Inferior parietal cortex (tissue), 1 donor: ENCODE data around the gene PAX8.
"Not testable (repeated sequence)": the region's sequence is repeated elsewhere in the genome, so short reads cannot be mapped to it uniquely, and the experiment has no call there.

Experiments used
- DNase-seq: peaks from one replicate; pipeline ENCODE4 v3.0.0-alpha.2; 2016; ENCODE audit errors: extremely low spot score

PAX8 gene

GRCh38 chr2:113278742-113279139 is at the start of gene PAX8:
Gene PAX8, minus strand, starts transcription at chr2:113278921. Its CDS starts 527 bp downstream, at chr2:113278394.
- no peak for DNase-seq

DNA sequence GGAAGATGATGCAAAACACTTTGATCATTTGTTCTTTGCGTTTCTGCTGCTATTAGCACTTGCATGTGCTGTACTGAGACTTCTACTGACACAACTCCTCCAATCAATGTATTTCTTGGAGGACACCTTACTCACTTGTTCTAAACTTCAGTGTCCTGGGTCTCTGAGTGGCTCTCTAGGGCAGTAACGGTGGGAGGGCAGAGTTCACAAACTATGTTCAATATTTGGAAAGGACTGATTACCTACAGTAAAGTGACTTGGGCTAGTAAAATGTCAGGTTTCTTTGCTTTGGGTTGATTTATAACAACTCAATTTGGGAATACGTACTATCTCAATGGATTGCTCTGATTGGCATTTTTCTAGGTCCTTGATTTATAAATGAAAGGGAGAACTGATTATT is 49.3 kb upstream of the PAX8 start:
- no peak for DNase-seq

GRCh38 chr2:113325161-113325731 is 46.5 kb upstream of the PAX8 start:
- not testable (repeated sequence) for DNase-seq

DNA sequence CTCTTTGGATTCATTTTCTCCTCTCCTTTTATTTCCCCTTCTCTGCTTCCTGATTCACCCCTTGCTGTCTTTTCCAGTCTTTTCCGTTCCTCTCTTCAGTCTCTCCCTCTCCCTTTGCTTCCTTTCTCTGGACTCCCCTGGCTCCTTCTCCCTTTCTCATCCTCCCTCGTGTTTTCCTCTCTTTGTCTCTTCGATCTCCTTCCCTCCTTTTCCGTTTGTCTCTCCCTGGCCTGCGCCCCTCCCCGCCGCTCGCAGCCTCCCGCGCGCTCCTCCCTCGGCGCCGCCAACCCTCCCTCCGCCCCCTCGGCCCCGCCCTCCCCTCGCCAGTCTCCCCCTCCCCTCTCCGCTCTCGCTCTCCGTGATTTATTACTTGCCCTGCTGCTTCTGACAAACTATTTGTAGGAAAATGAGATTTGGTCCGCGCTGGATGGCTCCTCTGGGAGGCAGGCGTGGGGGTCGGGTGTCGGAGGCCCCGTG is 46.0 kb upstream of the PAX8 start:
- no peak for DNase-seq

- not testable (repeated sequence) for DNase-seq
Observed at GRCh38 chr2:113323129-113323528, 44.4 kb upstream of the PAX8 start.

- DNase-seq = not testable (repeated sequence)
Observed at GRCh38 chr2:113320106-113320505, 41.4 kb upstream of the PAX8 start.

- not testable (repeated sequence) for DNase-seq
Observed at GRCh38 chr2:113318941-113319340, 40.2 kb upstream of the PAX8 start.

- no peak for DNase-seq
Observed at GRCh38 chr2:113316085-113316484, 37.4 kb upstream of the PAX8 start.

DNA sequence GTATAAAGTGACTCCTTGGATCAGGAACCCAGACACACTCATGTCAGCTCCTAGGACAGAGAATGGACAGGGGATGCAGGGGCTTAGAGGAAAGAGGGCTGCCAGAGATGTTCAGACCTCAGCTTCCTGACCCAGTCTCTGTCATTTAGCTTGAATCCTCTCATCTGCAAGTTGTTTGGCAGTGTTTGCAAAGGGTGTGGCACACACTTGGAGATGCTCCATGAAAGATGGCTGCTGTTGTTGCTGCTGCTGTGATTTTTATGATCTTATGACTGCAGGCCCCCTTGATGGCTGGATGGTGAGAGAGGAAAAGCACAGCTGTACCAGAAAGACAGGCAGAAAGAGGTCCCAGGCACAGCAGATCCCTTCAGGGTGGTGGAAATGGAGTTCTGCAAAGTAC is 35.9 kb upstream of the PAX8 start:
- not testable (repeated sequence) for DNase-seq

DNA sequence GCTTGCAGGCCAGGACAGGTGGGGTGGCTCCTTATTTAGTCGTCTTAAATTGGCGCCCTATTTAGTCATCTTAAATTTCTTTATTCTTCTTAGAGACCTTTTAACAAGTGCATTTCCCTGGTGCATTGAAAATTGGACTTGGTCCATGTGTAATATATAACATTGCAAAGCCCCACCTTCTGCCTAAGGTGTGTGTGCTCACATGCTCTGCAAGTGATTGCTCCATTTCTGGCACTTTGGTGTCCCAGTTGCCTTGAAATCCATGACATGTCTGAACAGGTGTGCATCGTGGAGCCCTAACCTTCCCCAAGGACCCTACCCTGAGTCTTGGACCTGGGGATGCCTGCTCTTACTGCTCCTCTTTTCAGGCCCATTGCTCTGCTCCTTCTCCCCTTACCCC is 35.5 kb upstream of the PAX8 start:
- DNase-seq = not testable (repeated sequence)

DNA sequence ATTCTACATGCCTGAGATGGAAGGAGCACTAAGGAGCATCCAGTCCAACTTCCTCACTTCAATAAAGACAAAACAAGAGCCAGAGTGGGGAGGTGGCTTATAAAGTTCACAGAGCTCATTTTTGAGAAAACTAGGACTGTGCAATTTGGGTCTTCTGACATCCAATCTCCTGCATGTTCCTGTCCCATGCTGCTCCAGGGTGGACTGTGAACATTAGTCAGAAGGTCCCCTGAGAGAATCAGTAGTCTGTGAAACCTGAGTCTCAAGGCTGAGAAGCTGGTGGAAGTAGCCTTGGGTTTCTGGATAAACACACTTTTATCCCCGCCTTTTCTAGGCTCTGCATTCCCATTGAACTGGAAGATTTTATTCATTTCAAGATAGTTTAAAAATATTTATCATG is 33.1 kb upstream of the PAX8 start:
- DNase-seq = not testable (repeated sequence)

GRCh38 chr2:113311191-113311590 is 32.5 kb upstream of the PAX8 start:
- not testable (repeated sequence) for DNase-seq

- DNase-seq = no peak
Observed at GRCh38 chr2:113309655-113310387, 31.1 kb upstream of the PAX8 start.

- not testable (repeated sequence) for DNase-seq
Observed at GRCh38 chr2:113308784-113309183, 30.1 kb upstream of the PAX8 start.

DNA sequence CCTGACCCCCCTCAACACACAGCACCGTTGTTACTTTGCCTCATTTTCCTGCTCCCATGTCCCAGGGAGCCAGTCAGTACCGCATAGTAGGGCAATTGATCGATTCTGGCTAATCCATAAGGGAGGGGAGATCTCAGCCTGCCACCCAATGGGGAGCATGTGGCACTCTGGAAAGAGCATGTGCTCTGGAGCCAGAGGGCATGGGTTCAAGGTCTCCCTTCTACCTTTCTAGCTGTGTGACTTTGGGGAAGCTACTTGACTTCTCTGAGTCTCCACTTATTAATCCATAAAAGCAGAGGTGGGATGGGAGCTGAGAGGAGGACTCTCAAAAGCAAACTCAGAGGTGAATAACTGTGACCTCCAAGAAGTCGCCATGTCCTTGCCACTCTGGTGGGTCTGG is 27.5 kb upstream of the PAX8 start:
- not testable (repeated sequence) for DNase-seq

- DNase-seq = not testable (repeated sequence)
Observed at GRCh38 chr2:113305749-113306148, 27.0 kb upstream of the PAX8 start.

DNA sequence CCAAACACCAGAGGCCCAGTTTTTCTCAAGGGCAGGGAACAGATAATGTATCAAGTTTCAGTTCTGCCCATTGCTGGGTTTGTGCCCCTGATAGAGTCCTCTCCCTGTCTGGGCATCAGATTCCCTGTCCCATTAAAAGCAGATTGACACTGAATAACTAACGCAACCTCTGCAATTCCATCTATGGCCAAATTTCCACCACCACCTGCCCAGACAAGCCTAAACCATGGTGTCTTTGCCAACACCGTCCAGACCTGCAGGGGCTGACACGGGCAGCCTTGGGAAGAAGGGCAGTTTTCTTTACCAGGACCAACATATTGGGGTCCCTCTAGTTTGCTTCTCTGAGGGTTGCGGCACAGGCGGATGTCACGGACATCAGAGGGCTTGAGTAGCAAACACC is 26.4 kb upstream of the PAX8 start:
- no peak for DNase-seq

DNA sequence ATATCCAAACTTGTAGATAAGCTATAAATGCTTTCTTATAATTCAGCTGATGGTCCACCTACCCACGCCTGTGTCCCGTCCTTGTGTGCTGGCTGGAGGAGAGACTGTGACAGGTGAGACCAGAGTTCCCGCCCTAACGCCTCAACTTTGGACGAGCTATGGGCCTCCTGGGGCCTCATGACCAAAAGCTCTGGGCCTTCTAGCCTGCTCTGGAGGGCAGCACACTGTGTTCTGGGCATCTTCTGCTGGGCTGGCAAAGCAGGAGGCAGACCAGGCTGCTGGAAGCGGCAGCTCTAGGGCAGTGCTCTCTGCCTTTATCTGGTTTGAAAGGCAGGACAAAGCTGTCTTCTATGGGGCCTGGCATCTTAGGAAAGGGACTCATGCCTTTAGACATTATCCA is 26.0 kb upstream of the PAX8 start:
- DNase-seq = no peak

GRCh38 chr2:113302216-113302980 is 23.7 kb upstream of the PAX8 start:
- DNase-seq = not testable (repeated sequence)

DNA sequence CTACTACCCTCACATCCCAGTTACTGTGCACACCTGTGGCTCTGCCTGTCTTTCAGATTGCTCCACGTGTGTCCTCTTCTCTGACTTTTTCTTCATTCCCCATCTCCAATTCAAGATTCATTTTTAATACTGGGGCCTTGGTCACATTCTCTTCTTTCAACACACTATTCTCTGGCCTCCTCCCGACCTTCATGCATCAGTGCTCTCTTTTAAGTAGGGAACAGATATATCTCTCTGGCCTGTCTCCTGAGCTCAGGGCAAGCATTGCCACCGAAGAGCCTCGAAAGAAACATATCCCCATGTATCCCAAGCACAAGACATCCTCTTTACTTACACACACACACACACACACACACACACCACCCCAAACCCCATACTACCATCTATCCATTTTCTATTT is 21.6 kb upstream of the PAX8 start:
- DNase-seq = no peak

- no peak for DNase-seq
Observed at GRCh38 chr2:113298176-113298575, 19.5 kb upstream of the PAX8 start.

DNA sequence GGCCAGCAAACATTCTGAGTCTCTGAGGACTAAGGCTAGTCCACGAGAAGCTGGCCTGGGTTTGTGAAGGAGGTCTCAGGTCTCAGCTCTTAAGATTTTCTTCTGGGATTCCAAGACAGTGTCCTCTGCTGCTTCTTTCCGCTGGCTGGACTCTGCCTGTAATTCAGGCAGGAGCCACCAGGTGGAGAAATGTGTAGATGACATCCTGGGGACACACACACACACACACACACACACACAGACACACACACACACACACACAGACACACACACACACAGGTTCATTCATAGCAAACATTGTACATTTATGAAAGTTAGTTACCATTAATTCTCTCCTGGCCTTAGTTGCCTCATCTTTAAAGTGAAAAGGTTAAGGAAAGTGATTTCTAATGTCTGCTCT is 18.9 kb upstream of the PAX8 start:
- DNase-seq = not testable (repeated sequence)

- no peak for DNase-seq
Observed at GRCh38 chr2:113291191-113291590, 12.5 kb upstream of the PAX8 start.
